Motor neuron (in vitro differentiated cells): ENCODE measurements around the gene NCLN. TPM values are rescaled to one million over a fixed set of nuclear protein-coding genes. Genes with fewer than 3 reads are reported as not detected.

Experiments
- ATAC-seq, 8 experiments: fragments of 200-7000 bp; cut with Tn5 transposase; replicated peaks in 6 of 8; 2 replicates each; pipeline ENCODE4 v1.8.0; 2021; ENCODE audit warnings: mild to moderate bottlenecking in 8 of 8, moderate library complexity in 8 of 8
- H3K27ac ChIP-seq, 2 donors: fragments of 250-450 bp; sonication (Bioruptor Pico); 2 replicates each; pipeline ENCODE4 v1.9.0; 2021; ENCODE audit warnings: antibody characterized with exemption in 2 of 2, mild to moderate bottlenecking in 2 of 2, moderate library complexity in 1 of 2
- H3K4me1 ChIP-seq, 2 donors: fragments of 250-450 bp; sonication (Bioruptor Pico); replicated peaks in 1 of 2; 2 replicates each; pipeline ENCODE4 v1.6.1; 2021; ENCODE audit warnings: antibody characterized with exemption in 2 of 2, mild to moderate bottlenecking in 2 of 2, moderate library complexity in 1 of 2
- H3K4me3 ChIP-seq, 5 donors: fragments of 250-450 bp; sonication (Bioruptor Pico); 2 replicates each; pipeline ENCODE4 v1.9.0; 2021; ENCODE audit warnings: antibody characterized with exemption in 5 of 5, mild to moderate bottlenecking in 5 of 5, moderate library complexity in 4 of 5
- WGBS, 10 experiments: fragments of 450-650 bp; shearing (Covaris generic); methylation state at CpG; one replicate each; pipeline ENCODE4 v1.0.0; 2022; 5-methylcytosine and 5-hydroxymethylcytosine counted together
- in situ Hi-C, 9 experiments: fragments of 400-800 bp; cut with MboI; loops; one replicate each; pipeline ENCODE4 v1.15.0; 2021; ENCODE audit warnings: low sequenced_read_pairs in 9 of 9, low pct_unique_long_range_greater_than_20kb in 2 of 9; ENCODE audit not compliant: unreplicated experiment in 9 of 9
- total RNA-seq, 8 experiments: library from RNA; unstranded; fragments of 300-600 nt; gene quantifications; 2 replicates each; pipeline versions ENCODE4 v1.2.3 to v1.2.4, GENCODE V29; 2022

NCLN gene
- total RNA-seq, 8 experiments from 2014 or later = 11.0 to 77.7 (median 26.3) TPM

GRCh38 chr19:3257071-3257470 is 71.3 kb downstream of the NCLN start:
- H3K4me3 ChIP-seq = no peak overlapping the region
- in situ Hi-C loops = loop anchor here in 1 of 9 experiments (25.0 kb wide), 1 partner anchor 295 kb away; no protein-coding TSS in a partner anchor
- no peak overlapping the region for H3K27ac ChIP-seq
- no peak for ATAC-seq
- WGBS, 10 experiments = 0 to 92% (median 80%) methylated on average over 1 to 7 of the region's 8 CpGs; no CpG with 5 or more reads in 5 of the 10 experiments
- H3K4me1 ChIP-seq = no peaks in the 10 kb centered on the region

Other genes with a start within 250 kb of the NCLN start
- gene ZNF77, start 241.0 kb upstream of the NCLN start, total RNA-seq = 1 to 10 TPM; 1.7 to 9.9 (median 7.7) TPM
- gene TLE6, start 208.4 kb upstream of the NCLN start, total RNA-seq = 1 to 10 TPM in 3 of 8 experiments, under 1 TPM in 4, not detected in 1; 0.18 to 3.9 (median 0.81) TPM
- 10 to 100 TPM in 1 of 8 experiments, 1 to 10 TPM in 3, under 1 TPM in 2, not detected in 2; 0.13 to 11.8 (median 4.4) TPM for gene TLE2, start 156.7 kb upstream of the NCLN start, total RNA-seq
- gene TLE5, start 123.4 kb upstream of the NCLN start, total RNA-seq = 100 to 1,000 TPM; 105 to 286 (median 141) TPM
- gene GNA11, start 91.6 kb upstream of the NCLN start, total RNA-seq = 10 to 100 TPM; 10.1 to 36.7 (median 26.6) TPM
- gene GNA15, start 49.9 kb upstream of the NCLN start, total RNA-seq = 1 to 10 TPM in 1 of 8 experiments, under 1 TPM in 3, not detected in 4; 0.22 to 1.3 (median 0.46) TPM
- gene S1PR4, start 7.2 kb upstream of the NCLN start, total RNA-seq = under 1 TPM in 4 of 8 experiments, not detected in 4; 0.13 to 0.45 (median 0.27) TPM
- gene CELF5, start 38.7 kb downstream of the NCLN start, total RNA-seq = 10 to 100 TPM in 5 of 8 experiments, under 1 TPM in 3; 0.18 to 29.9 (median 18.0) TPM
- gene NFIC, start 180.7 kb downstream of the NCLN start, total RNA-seq = 10 to 100 TPM in 4 of 8 experiments, 1 to 10 TPM in 2, under 1 TPM in 2; 0.82 to 77.5 (median 6.3) TPM